SK-N-MC (cell line): Measurements from ENCODE around the gene MYPN.

ENCODE experiments used
- DNase-seq: peaks from one replicate; pipeline ENCODE4 v3.0.0-alpha.2; 2011; ENCODE audit warnings: low read depth, low spot score
- H3K27ac ChIP-seq: fragments of 200-600 bp; sonication (generic); 2 replicates; pipeline ENCODE4 v1.5.1; 2016; ENCODE audit warnings: mixed run types
- H3K36me3 ChIP-seq: fragments of 200-600 bp; sonication (generic); 2 replicates; pipeline ENCODE4 v1.6.1; 2017; ENCODE audit warnings: antibody characterized with exemption, low read length, mixed read lengths; ENCODE audit not compliant: insufficient read depth
- H3K4me3 ChIP-seq: fragments of 200-600 bp; sonication (generic); 2 replicates; pipeline ENCODE4 v1.5.1; 2016
- H3K9ac ChIP-seq: fragments of 200-600 bp; sonication (generic); 2 replicates; pipeline ENCODE4 v1.8.0; 2017; ENCODE audit warnings: mixed run types, mixed read lengths; ENCODE audit not compliant: insufficient read length
- H3K9me3 ChIP-seq: fragments of 200-600 bp; sonication (generic); 2 replicates; pipeline ENCODE4 v1.6.1; 2017; ENCODE audit warnings: low read depth, mild to moderate bottlenecking, antibody characterized with exemption, low read length, moderate library complexity, mixed read lengths
- EZH2 ChIP-seq: fragments of 200-600 bp; sonication (generic); IDR thresholded peaks from one replicate; pipeline ENCODE4 v1.6.1; 2017; ENCODE audit warnings: antibody characterized with exemption
- FOXP2 ChIP-seq: optimal IDR thresholded peaks from 2 replicates; pipeline ENCODE3; 2011; ENCODE audit warnings: mild to moderate bottlenecking, moderate library complexity; ENCODE audit not compliant: insufficient read depth; ENCODE audit errors: extremely low read length, control extremely low read depth
- POLR2AphosphoS5 ChIP-seq: IDR thresholded peaks from 2 replicates; pipeline ENCODE4 v1.6.1; 2012; ENCODE audit warnings: mild to moderate bottlenecking, low read depth, low read length, borderline replicate concordance

Gene MYPN

GRCh38 chr10:68112837-68113236 lies 3.5 kb downstream of the MYPN start:
- TF ChIP-seq FOXP2 (no peak), POLR2AphosphoS5 (no peak), EZH2 (no peak)
- Histone ChIP-seq H3K27ac (0 out of 2 replicates have a peak overlapping the region, but pooled peaks have one; percentile 19), H3K4me3 (no peak overlapping the region)

GRCh38 chr10:68118657-68119056 lies 9.4 kb downstream of the MYPN start:
- Histone ChIP-seq H3K36me3 (no peaks in the 10 kb centered on the region), H3K27ac (peak overlapping the region; percentile 99), H3K9me3 (no peaks in the 10 kb centered on the region), H3K9ac (peak overlapping the region; percentile 66), H3K4me3 (peak overlapping the region; percentile 62)
- TF ChIP-seq POLR2AphosphoS5 (peak; percentile 44; the same call in 1 of the 2 replicates), FOXP2 (no peak), EZH2 (no peak)
- peak; percentile 76 for DNase-seq

More at GRCh38 chr10:68112837-68113236, 3.5 kb downstream of the MYPN start:
- Histone ChIP-seq H3K9me3 (no peaks in the 10 kb centered on the region), H3K36me3 (no peaks in the 10 kb centered on the region), H3K9ac (no peak overlapping the region)
- DNase-seq, result no peak

- Histone ChIP-seq H3K9ac (no peak overlapping the region), H3K36me3 (no peaks in the 10 kb centered on the region), H3K4me3 (no peak overlapping the region), H3K27ac (peak overlapping the region; percentile 76), H3K9me3 (no peaks in the 10 kb centered on the region)
- TF ChIP-seq EZH2, result no peak
- no peak for TF ChIP-seq FOXP2
- TF ChIP-seq POLR2AphosphoS5, result no peak
- DNase-seq, result no peak
Measured at GRCh38 chr10:68121020-68121743, 11.9 kb downstream of the MYPN start.

GRCh38 chr10:68121852-68122251 lies 12.6 kb downstream of the MYPN start:
- Histone ChIP-seq H3K9me3 (no peaks in the 10 kb centered on the region), H3K36me3 (no peaks in the 10 kb centered on the region), H3K9ac (no peak overlapping the region), H3K27ac (peak overlapping the region; percentile 73), H3K4me3 (no peak overlapping the region)
- no peak for DNase-seq
- TF ChIP-seq FOXP2, result no peak
- no peak for TF ChIP-seq EZH2
- no peak for TF ChIP-seq POLR2AphosphoS5

- Histone ChIP-seq H3K9me3 (no peaks in the 10 kb centered on the region), H3K27ac (no peak overlapping the region), H3K36me3 (no peaks in the 10 kb centered on the region), H3K9ac (no peak overlapping the region), H3K4me3 (no peak overlapping the region)
- DNase-seq, result no peak
- TF ChIP-seq POLR2AphosphoS5 (no peak), FOXP2 (no peak), EZH2 (no peak)
Measured at GRCh38 chr10:68124718-68125117, 15.4 kb downstream of the MYPN start.

- TF ChIP-seq POLR2AphosphoS5, result no peak
- no peak for TF ChIP-seq FOXP2
- TF ChIP-seq EZH2, result no peak
- Histone ChIP-seq H3K9me3 (no peaks in the 10 kb centered on the region), H3K4me3 (no peak overlapping the region), H3K36me3 (no peaks in the 10 kb centered on the region), H3K9ac (no peak overlapping the region), H3K27ac (no peak overlapping the region)
- DNase-seq, result no peak
Measured at GRCh38 chr10:68125772-68126171, 16.5 kb downstream of the MYPN start.

GRCh38 chr10:68128015-68128414 lies 18.7 kb downstream of the MYPN start:
- H3K36me3 ChIP-seq, result no peaks in the 10 kb centered on the region
- H3K27ac ChIP-seq, result no peak overlapping the region
- no peak for TF ChIP-seq POLR2AphosphoS5
- no peak for TF ChIP-seq EZH2
- no peak for TF ChIP-seq FOXP2
- H3K4me3 ChIP-seq, result no peak overlapping the region
- no peak for DNase-seq
- H3K9me3 ChIP-seq, result no peaks in the 10 kb centered on the region
- no peak overlapping the region for H3K9ac ChIP-seq

- Histone ChIP-seq H3K4me3 (no peak overlapping the region), H3K9ac (no peak overlapping the region), H3K36me3 (no peaks in the 10 kb centered on the region), H3K9me3 (no peaks in the 10 kb centered on the region), H3K27ac (peak overlapping the region; percentile 92)
- DNase-seq, result peak; percentile 35
- TF ChIP-seq POLR2AphosphoS5 (no peak; the same call in 1 of the 2 replicates), FOXP2 (no peak), EZH2 (no peak)
Measured at GRCh38 chr10:68132391-68132790, 23.1 kb downstream of the MYPN start.

GRCh38 chr10:68133523-68133922 lies 24.2 kb downstream of the MYPN start:
- TF ChIP-seq POLR2AphosphoS5 (no peak), FOXP2 (no peak), EZH2 (no peak)
- Histone ChIP-seq H3K9me3 (no peaks in the 10 kb centered on the region), H3K27ac (no peak overlapping the region), H3K9ac (no peak overlapping the region), H3K36me3 (no peaks in the 10 kb centered on the region), H3K4me3 (no peak overlapping the region)
- no peak for DNase-seq

GRCh38 chr10:68135362-68135761 lies 26.1 kb downstream of the MYPN start:
- Histone ChIP-seq H3K9ac (no peak overlapping the region), H3K4me3 (no peak overlapping the region), H3K36me3 (no peaks in the 10 kb centered on the region), H3K9me3 (no peaks in the 10 kb centered on the region), H3K27ac (no peak overlapping the region)
- DNase-seq, result no peak
- TF ChIP-seq FOXP2 (no peak), POLR2AphosphoS5 (no peak), EZH2 (no peak)
